Measurements from ENCODE around the gene CCNF. TPM values are rescaled to one million over a fixed set of nuclear protein-coding genes. Genes with fewer than 3 reads are reported as not detected.
"Not testable (repeated sequence)": the region's sequence is repeated elsewhere in the genome, so short reads cannot be mapped to it uniquely, and the experiment has no call there.

Gene CCNF, protein sequence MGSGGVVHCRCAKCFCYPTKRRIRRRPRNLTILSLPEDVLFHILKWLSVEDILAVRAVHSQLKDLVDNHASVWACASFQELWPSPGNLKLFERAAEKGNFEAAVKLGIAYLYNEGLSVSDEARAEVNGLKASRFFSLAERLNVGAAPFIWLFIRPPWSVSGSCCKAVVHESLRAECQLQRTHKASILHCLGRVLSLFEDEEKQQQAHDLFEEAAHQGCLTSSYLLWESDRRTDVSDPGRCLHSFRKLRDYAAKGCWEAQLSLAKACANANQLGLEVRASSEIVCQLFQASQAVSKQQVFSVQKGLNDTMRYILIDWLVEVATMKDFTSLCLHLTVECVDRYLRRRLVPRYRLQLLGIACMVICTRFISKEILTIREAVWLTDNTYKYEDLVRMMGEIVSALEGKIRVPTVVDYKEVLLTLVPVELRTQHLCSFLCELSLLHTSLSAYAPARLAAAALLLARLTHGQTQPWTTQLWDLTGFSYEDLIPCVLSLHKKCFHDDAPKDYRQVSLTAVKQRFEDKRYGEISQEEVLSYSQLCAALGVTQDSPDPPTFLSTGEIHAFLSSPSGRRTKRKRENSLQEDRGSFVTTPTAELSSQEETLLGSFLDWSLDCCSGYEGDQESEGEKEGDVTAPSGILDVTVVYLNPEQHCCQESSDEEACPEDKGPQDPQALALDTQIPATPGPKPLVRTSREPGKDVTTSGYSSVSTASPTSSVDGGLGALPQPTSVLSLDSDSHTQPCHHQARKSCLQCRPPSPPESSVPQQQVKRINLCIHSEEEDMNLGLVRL
- polyA plus RNA-seq (ENCODE audit: low read depth in 6 of 6), result 1 to 10 TPM in 5 of 6 donors, not detected in 1; 1.8 to 5.0 (median 2.8) TPM

DNA sequence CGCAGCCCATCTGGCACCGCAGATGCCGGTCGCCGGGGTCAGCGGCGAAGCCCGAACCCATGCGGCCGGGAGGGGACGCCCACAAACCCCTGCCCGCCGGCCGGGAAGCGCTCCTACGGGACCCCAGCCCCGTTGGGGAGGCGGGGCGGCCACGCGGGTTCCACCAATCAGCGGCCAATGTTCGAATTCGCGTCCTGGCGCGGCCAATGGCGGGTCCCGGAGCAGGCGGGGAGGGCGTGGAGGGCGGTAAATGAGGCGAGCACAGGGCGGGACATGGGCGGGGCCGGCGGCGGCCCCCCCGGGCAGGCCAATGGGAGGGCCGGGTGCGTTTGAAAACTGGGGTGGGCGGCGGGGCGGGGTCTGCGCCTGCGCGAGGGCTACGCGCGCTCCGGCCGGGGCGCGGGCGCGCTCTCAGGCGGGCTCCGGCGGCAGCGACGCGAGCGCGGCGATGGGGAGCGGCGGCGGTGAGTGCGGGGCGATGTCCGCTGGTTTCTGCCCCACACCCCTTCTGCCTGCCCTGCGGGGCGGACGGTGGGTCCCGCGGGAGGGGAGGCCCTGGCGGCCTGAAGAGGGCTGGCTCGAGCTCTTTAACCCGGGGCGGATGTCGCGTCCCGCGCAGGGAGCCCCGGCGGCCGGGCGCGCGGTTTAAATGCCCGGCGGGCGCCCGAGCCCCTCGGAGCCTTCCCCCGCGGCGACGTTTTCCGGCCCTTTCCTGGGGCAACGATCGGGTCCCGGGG lies at the start of gene CCNF:
TSS of gene CCNF (plus strand) at position 414 of the 737 bp plus-strand sequence. CDS start at position 449, 35 bp downstream.
- H3K9me3 Mint-ChIP-seq, result no peaks in the 10 kb centered on the region
- H3K4me3 Mint-ChIP-seq, result peak within 1 kb of the TSS; percentile 84 to 94 (median 91)
- no peaks in the 10 kb centered on the region for H3K27me3 Mint-ChIP-seq
- peak; percentile 93 to 94 for ATAC-seq (ENCODE audit: low read depth in 2 of 2)
- DNase-seq, result peak; percentile 92
- H3K4me1 Mint-ChIP-seq, result peaks cover 15 to 21% (median 19%) of the 10 kb centered on the region in 3 donors
- H3K27ac Mint-ChIP-seq, result peak within 1 kb of the TSS; percentile 2 to 94 (median 76)
- H3K36me3 Mint-ChIP-seq, result no peaks in the 10 kb centered on the region

DNA sequence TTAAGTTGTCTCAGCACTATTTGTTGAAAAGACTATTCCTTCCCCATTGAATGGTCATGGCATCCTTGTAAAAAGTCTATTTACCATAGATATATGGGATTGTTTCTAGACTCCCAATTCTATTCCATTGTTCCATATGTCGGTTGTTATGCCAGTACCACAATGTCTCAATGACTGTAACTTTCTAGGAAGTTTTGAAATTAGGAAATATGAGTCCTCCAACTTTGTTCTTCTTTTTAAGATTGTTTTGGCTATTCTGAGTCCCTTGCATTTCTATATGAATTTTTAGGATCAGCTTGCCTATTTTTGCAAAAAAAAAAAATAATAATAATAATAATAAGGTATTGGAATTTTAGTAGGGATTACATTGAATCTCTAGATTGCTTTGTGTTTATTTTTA lies 45.7 kb upstream of the CCNF start:
- Mint-ChIP-seq H3K27ac (no peak overlapping the region), H3K4me1 (no peaks in the 10 kb centered on the region), H3K36me3 (peaks cover 0 to 3% of the 10 kb centered on the region in 2 donors), H3K9me3 (peaks cover 2 to 6% (median 4%) of the 10 kb centered on the region in 7 donors), H3K4me3 (no peak overlapping the region), H3K27me3 (peaks cover 10 to 20% (median 12%) of the 10 kb centered on the region in 3 donors)
- no peak for DNase-seq
- no peak for ATAC-seq (ENCODE audit: low read depth in 2 of 2)

DNA sequence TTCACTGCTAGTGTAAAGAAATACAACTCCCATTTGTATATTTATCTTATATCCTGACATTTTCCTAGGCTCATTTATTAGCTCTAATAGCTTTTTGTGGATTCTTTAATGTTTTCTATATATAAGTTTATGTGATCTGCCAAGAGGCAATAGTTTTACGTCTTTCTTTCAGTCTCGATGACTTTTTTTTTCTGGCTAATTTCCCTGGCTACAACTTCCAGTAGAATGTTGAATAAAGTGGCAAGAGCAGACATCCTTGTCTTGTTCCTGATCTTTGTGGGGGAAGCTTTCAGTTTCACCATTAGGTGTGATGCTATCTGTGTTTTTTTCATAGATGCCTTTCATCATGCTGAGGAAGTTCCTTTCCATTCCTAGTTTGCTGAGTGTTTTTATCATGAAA lies 44.8 kb upstream of the CCNF start:
- H3K4me1 Mint-ChIP-seq, result no peaks in the 10 kb centered on the region
- ATAC-seq (ENCODE audit: low read depth in 2 of 2), result no peak
- H3K36me3 Mint-ChIP-seq, result peaks cover 0 to 9% of the 10 kb centered on the region in 2 donors

DNA sequence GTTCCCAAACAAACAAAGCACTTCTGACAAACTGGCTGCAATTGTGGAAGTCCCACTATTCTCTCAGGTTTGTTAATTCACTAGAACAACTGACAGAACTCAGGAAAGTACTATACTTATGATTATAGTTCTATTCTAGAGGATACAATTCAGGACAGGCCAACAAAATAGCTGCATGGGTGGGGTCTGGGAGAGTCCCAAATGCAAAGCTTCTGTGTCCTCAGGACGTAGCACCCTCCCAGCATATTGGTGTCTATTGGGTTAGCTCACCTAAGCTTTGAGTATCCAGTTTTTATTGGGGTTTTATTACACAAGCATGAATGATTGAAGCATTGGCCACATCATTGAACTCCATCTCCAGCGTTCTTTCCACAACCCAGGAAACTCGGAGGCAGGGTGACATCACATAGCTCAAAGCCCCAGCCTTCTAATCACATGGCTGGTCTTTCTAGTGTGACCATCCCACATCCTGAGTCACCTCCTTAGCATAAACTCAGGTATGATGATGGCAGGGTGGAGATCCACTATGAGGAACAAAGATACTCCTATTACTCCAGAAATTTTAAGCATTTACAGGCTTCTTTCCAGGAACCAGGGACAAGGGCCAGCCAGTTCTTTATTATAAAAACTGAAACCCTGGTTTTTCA lies 43.9 kb upstream of the CCNF start:
- Mint-ChIP-seq H3K27ac (no peak overlapping the region), H3K36me3 (peaks cover 0 to 9% of the 10 kb centered on the region in 2 donors), H3K9me3 (peaks cover 5 to 14% (median 11%) of the 10 kb centered on the region in 7 donors), H3K4me1 (no peaks in the 10 kb centered on the region), H3K27me3 (peaks cover 7 to 20% (median 10%) of the 10 kb centered on the region in 3 donors), H3K4me3 (no peak overlapping the region)
- no peak for DNase-seq
- ATAC-seq (ENCODE audit: low read depth in 2 of 2), result no peak

More for the DNA sequence above, 44.8 kb upstream of the CCNF start:
- DNase-seq, result no peak
- H3K27ac Mint-ChIP-seq, result no peak overlapping the region
- peaks cover 8 to 20% (median 10%) of the 10 kb centered on the region in 3 donors for H3K27me3 Mint-ChIP-seq
- peaks cover 5 to 12% (median 9%) of the 10 kb centered on the region in 7 donors for H3K9me3 Mint-ChIP-seq
- no peak overlapping the region for H3K4me3 Mint-ChIP-seq

DNA sequence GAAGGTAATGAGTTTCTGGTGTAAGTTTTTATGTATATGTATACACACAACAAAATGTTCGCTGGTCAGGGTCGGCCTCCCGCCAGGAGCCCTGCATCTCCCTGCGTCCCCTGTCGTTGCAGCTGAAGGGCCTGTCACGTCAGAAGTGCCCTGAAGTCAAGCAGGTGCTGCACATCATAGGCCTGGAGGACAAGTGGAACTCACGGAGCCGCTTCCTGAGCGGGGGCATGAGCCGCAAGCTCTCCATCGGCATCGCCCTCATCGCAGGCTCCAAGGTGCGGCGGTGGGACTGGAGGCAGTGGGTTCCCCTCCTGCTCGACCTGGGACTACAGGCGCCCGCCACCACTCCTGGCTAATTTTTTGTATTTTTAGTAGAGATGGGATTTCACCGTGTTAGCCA lies 43.3 kb upstream of the CCNF start:
- H3K4me3 Mint-ChIP-seq; ATAC-seq (ENCODE audit: low read depth in 2 of 2); DNase-seq; H3K4me1 Mint-ChIP-seq; H3K27ac Mint-ChIP-seq; H3K36me3 Mint-ChIP-seq: not testable (repeated sequence)
- Mint-ChIP-seq H3K9me3 (peaks cover 5 to 14% (median 11%) of the 10 kb centered on the region in 7 donors), H3K27me3 (peaks cover 7 to 21% (median 11%) of the 10 kb centered on the region in 3 donors)

DNA sequence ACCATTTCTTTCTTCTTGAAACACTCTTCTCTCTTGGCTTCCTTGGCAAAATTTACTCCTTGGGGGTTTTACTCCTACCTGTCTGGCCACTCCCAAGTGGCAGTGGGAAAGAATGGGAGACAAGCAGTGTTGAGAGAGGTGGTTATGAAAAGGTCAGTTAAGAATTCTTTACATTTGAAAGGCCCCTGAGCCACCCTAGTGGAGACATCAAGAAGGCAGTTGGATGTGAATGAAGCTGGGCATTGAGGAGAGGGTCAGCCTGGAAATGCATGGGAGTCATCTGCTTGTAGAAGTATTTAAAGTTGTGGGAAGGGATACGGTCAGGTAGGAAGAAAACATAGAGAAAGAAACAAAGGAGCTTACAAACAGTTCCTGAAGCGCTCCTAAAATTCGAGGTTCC lies 42.3 kb upstream of the CCNF start:
- no peak overlapping the region for H3K27ac Mint-ChIP-seq
- H3K4me1 Mint-ChIP-seq, result no peaks in the 10 kb centered on the region
- H3K9me3 Mint-ChIP-seq, result peaks cover 5 to 14% (median 11%) of the 10 kb centered on the region in 7 donors
- H3K36me3 Mint-ChIP-seq, result peaks cover 0 to 9% of the 10 kb centered on the region in 2 donors
- ATAC-seq (ENCODE audit: low read depth in 2 of 2) (no peak), DNase-seq (no peak)
- H3K4me3 Mint-ChIP-seq, result no peak overlapping the region
- peaks cover 4 to 28% (median 18%) of the 10 kb centered on the region in 3 donors for H3K27me3 Mint-ChIP-seq

DNA sequence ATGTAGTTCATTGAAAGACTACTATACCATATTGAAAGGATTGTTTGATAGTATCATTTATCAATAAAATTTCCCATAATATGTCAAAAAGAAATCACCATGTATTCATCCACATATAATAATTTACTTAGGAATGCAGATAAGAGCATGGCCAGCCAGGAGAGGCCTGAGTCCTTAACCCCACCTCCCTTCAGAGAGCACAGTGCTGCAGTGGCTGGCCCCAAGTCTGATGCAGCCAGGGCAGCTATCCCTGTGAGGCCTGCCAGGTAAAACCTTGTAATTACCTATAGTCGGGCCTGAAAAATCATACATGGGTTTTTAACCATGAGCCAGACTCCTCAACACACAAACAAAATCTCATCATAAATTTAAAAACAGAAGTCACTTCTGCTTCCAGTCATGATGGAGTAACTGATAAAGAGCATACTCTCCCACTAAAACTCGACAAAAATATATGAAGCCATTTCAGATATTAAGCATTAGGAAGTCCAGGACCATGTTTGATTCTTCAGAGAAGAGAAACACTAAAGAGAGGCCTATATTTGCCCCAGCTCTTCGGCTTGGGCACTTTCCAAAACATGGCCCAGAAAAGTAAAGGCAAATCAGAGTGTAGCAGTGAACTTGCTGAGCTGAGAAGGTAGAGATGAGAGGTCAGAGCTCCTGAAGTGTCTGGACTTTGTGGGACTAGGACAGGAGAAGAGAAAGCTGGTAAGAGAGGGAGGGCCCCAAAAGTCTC lies 40.9 kb upstream of the CCNF start:
- Mint-ChIP-seq H3K4me1 (no peaks in the 10 kb centered on the region), H3K9me3 (peaks cover 5 to 14% (median 11%) of the 10 kb centered on the region in 7 donors), H3K27ac (no peak overlapping the region), H3K36me3 (peaks cover 0 to 9% of the 10 kb centered on the region in 2 donors), H3K27me3 (peaks cover 4 to 30% (median 18%) of the 10 kb centered on the region in 3 donors), H3K4me3 (no peak overlapping the region)
- DNase-seq (no peak), ATAC-seq (ENCODE audit: low read depth in 2 of 2) (no peak)

DNA sequence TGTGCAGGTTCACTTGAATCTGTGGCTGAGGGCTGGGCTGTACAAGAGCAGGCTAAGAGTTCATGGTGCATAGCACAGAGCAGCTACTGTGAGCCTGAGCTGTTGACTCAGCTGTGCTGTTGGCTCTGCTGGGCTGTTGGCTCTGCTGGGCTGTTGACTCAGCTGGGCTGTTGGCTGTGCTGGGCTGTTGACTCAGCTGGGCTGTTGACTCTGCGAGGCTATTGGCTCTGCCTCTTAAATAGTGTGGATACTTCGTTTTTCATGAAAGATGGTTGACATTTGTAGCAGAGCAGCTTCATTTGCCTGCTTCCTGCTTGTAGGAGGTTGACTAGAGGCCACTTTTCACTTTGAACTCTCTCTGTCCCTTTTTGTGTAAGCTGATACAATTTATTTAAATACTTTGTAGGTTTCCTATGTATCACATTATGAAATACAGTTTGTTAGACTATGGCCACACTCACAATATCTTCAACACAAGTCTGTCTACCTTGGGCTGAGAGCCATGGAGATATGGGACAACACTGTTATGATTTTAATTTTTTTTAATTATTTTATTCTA lies 40.3 kb upstream of the CCNF start:
- Mint-ChIP-seq H3K9me3 (peaks cover 5 to 14% (median 11%) of the 10 kb centered on the region in 7 donors), H3K4me1 (no peaks in the 10 kb centered on the region)

DNA sequence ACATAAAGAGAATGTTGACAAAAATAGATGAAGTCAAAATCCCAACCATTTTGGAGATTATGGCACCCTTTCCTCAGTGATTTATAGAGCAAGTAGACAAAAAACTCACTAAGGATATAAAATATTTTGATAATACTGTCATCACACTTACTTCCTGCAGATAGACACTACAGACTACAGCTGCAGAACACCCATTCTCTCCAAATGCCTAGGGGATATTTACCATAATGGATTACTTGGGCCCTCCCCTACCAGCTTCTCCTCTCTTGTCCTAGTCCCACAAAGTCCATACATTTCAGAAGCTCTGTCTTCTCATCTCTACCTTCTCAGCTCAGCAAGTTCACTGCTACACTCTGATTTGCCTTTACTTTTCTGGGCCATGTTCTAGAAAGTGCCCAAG lies 37.2 kb upstream of the CCNF start:
- Mint-ChIP-seq H3K4me1 (no peaks in the 10 kb centered on the region), H3K9me3 (peaks cover 5 to 14% (median 10%) of the 10 kb centered on the region in 7 donors), H3K27ac (peak overlapping the region in 2 of 6 donors; percentile 62 to 70), H3K36me3 (peaks cover 0 to 9% of the 10 kb centered on the region in 2 donors), H3K27me3 (peaks cover 0 to 19% (median 8%) of the 10 kb centered on the region in 3 donors), H3K4me3 (no peak overlapping the region)
- DNase-seq (no peak), ATAC-seq (ENCODE audit: low read depth in 2 of 2) (no peak)

More for the DNA sequence above, 40.3 kb upstream of the CCNF start:
- Mint-ChIP-seq H3K4me3 (no peak overlapping the region), H3K36me3 (peaks cover 0 to 9% of the 10 kb centered on the region in 2 donors), H3K27me3 (peaks cover 4 to 30% (median 18%) of the 10 kb centered on the region in 3 donors), H3K27ac (no peak overlapping the region)
- ATAC-seq (ENCODE audit: low read depth in 2 of 2) (no peak), DNase-seq (no peak)

DNA sequence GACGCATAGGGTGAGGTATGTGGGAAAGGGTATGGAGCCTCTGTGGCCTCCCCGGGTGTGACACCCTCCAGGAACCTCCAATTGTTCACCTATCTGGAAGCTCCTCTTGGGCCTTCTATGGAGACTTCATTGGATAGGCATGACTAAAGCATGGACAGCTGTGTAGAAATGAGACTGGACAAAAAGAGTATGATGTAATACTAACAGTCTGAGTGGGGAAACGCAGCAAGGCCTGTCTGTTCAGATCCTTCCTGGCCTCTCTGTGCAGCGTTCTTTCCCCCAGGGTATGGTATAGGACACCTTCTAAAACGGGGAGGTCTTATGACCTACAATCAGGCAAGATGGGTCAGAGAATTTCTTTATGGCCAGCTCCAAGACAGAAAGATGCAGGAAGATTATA lies 30.7 kb upstream of the CCNF start:
- Mint-ChIP-seq H3K4me1 (no peaks in the 10 kb centered on the region), H3K9me3 (no peaks in the 10 kb centered on the region), H3K27ac (peak overlapping the region in 1 of 6 donors; percentile 56), H3K4me3 (no peak overlapping the region), H3K36me3 (no peaks in the 10 kb centered on the region), H3K27me3 (peaks cover 0 to 14% (median 13%) of the 10 kb centered on the region in 3 donors)
- ATAC-seq (ENCODE audit: low read depth in 2 of 2) (no peak), DNase-seq (no peak)

DNA sequence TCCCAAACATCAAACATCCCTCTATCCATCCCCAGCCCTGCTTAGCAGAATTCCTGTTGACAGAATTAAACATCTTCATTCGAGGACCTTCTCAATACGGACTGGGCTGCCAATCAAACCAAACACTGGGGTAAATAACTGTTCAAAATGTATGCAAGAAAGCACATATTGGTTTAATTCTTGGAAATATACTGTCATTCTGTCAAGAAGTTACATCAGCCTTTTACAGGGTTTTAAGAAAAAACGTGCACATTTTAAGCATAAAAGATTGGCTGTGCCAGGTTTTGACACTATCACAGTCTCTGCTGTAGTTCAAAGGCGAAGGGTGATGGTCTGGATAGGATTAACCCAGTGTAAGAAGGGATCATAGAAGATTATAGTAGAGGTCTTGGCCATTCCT lies 25.1 kb upstream of the CCNF start:
- ATAC-seq (ENCODE audit: low read depth in 2 of 2), result no peak
- DNase-seq, result no peak
- Mint-ChIP-seq H3K9me3 (no peaks in the 10 kb centered on the region), H3K4me1 (no peaks in the 10 kb centered on the region), H3K27ac (no peak overlapping the region), H3K36me3 (no peaks in the 10 kb centered on the region), H3K27me3 (peaks cover under 1 to 10% (median 6%) of the 10 kb centered on the region in 3 donors), H3K4me3 (no peak overlapping the region)

DNA sequence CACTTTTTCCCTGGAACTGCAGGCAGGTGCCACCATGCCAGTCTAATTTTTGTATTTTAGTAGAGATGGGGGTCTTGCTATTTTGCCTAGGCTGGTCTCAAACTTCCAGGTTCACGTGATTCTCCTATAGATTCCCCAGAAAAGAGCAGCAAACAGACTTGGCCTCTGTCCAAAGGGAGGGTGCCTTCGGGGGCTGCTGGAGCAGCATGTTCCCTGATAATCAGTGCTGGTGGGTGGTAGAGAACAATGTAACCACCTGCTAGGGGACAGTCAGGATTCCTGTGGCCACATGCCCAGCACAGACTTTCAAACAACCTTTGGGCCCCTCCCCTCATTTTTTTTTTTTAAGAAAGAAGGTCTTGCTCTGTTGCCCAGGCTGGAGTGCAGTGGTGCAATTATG lies 14.2 kb upstream of the CCNF start:
- no peaks in the 10 kb centered on the region for H3K4me1 Mint-ChIP-seq
- H3K9me3 Mint-ChIP-seq, result no peaks in the 10 kb centered on the region

More for the DNA sequence above, 14.2 kb upstream of the CCNF start:
- H3K27me3 Mint-ChIP-seq, result peaks cover 8 to 49% (median 15%) of the 10 kb centered on the region in 3 donors
- no peak overlapping the region for H3K4me3 Mint-ChIP-seq
- H3K27ac Mint-ChIP-seq, result no peak overlapping the region
- DNase-seq (no peak), ATAC-seq (ENCODE audit: low read depth in 2 of 2) (no peak)
- no peaks in the 10 kb centered on the region for H3K36me3 Mint-ChIP-seq
